Measurements from ENCODE around the gene RELN. TPM values are rescaled to one million over a fixed set of nuclear protein-coding genes. Genes with fewer than 3 reads are reported as not detected.

The RELN gene
- total RNA-seq, 1 experiment from 2014 or later: 0.48 TPM

DNA sequence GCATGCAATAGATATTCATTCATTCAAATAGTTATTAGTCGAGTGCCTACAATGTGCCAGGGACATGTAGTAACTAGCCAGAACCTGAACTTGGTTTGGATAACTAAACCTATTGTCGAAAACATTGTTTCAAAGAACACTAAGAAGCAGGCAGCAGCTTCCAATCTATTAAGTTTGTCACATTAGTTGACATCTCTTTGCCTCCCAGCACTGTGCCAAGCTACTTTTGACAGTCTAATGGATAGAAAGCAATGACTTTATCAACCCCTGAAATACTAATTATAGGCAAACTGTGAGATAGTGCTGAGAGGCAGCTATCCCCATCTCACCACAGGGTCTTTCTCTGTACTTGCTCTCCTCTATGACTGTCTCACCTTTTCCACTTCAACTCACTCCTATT is 22.4 kb upstream of the RELN start:
- Histone ChIP-seq H3K4me3 (no peak overlapping the region), H3F3A (ENCODE audit: insufficient read depth, low read depth) (no peaks in the 10 kb centered on the region), H2AFZ (no peak overlapping the region), H3K36me3 (ENCODE audit: low read depth) (no peaks in the 10 kb centered on the region), H3K27ac (no peak overlapping the region), H3K4me2 (no peak overlapping the region), H4K20me1 (ENCODE audit: insufficient read depth) (no peaks in the 10 kb centered on the region), H3K9me3 (ENCODE audit: insufficient read depth, low read depth) (no peaks in the 10 kb centered on the region), H3K4me1 (replicated peaks; ENCODE audit: insufficient read depth) (no peaks in the 10 kb centered on the region), H3K9me2 (ENCODE audit: insufficient read depth) (no peaks in the 10 kb centered on the region), H3K79me2 (ENCODE audit: low read depth) (no peaks in the 10 kb centered on the region), H3K27me3 (ENCODE audit: insufficient read depth, low read depth) (no peaks in the 10 kb centered on the region)
- CTCF ChIA-PET: no interaction called here
- intact Hi-C loops (cut with micrococcal nuclease; ENCODE audit: unreplicated experiment): no loop called here
- no TSS peak for BruUV-seq (replicated peaks)
- TF ChIP-seq, protein P1, sequence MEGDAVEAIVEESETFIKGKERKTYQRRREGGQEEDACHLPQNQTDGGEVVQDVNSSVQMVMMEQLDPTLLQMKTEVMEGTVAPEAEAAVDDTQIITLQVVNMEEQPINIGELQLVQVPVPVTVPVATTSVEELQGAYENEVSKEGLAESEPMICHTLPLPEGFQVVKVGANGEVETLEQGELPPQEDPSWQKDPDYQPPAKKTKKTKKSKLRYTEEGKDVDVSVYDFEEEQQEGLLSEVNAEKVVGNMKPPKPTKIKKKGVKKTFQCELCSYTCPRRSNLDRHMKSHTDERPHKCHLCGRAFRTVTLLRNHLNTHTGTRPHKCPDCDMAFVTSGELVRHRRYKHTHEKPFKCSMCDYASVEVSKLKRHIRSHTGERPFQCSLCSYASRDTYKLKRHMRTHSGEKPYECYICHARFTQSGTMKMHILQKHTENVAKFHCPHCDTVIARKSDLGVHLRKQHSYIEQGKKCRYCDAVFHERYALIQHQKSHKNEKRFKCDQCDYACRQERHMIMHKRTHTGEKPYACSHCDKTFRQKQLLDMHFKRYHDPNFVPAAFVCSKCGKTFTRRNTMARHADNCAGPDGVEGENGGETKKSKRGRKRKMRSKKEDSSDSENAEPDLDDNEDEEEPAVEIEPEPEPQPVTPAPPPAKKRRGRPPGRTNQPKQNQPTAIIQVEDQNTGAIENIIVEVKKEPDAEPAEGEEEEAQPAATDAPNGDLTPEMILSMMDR (conservative IDR thresholded peaks at IDR 0.05): no peak
- no peak for TF ChIP-seq EZH2 (IDR thresholded peaks at IDR 0.05; ENCODE audit: low read depth)
- POLR2A ChIA-PET (ENCODE audit: unreplicated experiment): no interaction called here
- DNase-seq: no peak

DNA sequence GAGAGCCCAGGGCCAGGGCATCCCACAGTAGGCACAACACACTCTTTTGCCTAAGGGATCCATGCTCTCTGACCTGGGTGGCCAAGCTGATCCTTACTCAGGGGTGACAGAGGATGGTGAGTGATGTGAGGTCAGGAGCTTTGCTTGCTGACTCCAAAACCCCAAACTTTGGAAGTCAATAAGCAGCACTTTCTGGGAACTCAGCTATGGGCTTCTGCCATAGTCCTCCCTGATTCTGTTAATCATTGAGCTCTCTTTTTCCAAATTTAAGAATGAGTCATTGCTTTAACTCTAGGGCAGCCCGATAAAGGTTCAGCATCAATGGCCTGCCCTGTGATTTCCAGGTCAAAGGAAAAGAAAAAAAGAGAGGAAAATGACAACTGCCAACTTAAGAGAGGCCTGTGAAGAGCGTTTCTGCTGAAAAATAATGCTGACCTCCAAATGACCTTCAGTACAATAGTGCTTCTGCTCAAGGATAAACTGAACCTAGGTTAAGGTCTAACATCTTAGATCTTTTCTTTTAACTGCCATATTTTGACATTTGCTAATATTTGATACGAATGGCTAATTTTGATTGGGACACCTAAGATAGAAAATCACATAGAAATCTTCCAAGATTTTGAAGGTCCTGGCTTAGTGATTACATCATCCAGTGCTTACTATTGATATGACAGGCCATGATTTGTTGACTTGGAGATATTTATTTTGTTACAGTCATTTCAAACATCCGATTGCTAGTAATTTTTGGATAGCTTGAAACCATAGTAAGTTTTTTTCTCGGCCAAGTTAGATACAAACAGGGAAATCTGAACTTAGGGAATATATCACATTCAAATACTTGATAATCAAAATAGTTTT is 20.8 kb upstream of the RELN start:
- BruUV-seq (replicated peaks): no TSS peak
- Histone ChIP-seq H3K27ac (no peak overlapping the region), H3K4me3 (no peak overlapping the region), H3K9me3 (ENCODE audit: insufficient read depth, low read depth) (no peaks in the 10 kb centered on the region), H3F3A (ENCODE audit: insufficient read depth, low read depth) (no peaks in the 10 kb centered on the region), H3K9me2 (ENCODE audit: insufficient read depth) (no peaks in the 10 kb centered on the region), H3K4me1 (replicated peaks; ENCODE audit: insufficient read depth) (no peaks in the 10 kb centered on the region), H3K27me3 (ENCODE audit: insufficient read depth, low read depth) (no peaks in the 10 kb centered on the region), H4K20me1 (ENCODE audit: insufficient read depth) (no peaks in the 10 kb centered on the region), H2AFZ (no peak overlapping the region), H3K36me3 (ENCODE audit: low read depth) (no peaks in the 10 kb centered on the region), H3K79me2 (ENCODE audit: low read depth) (no peaks in the 10 kb centered on the region), H3K4me2 (no peak overlapping the region)
- TF ChIP-seq, protein P1 (conservative IDR thresholded peaks at IDR 0.05): no peak
- TF ChIP-seq EZH2 (IDR thresholded peaks at IDR 0.05; ENCODE audit: low read depth): no peak
- ChIA-PET CTCF (no interaction called here), POLR2A (ENCODE audit: unreplicated experiment) (no interaction called here)
- intact Hi-C loops (cut with micrococcal nuclease; ENCODE audit: unreplicated experiment): no loop called here
- no peak for DNase-seq

DNA sequence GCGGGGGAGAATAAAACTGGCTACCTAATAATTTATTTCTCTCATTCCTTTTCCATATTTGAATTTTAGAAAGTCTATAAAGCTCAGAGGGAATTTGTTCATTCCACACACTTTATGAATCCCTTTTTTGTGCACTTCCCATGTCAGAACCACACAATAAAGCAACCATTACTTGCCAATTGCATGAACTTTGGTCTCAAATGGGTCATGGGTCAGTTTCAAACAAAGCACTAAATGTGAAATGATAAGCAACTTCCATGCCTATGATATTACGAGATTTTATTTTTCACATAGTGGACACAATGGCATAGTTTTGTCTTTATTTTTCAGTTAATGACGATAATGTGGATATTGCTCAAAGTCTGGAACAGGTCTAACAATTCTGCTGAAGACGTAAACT is 18.6 kb upstream of the RELN start:
- Histone ChIP-seq H3K27me3 (ENCODE audit: insufficient read depth, low read depth) (no peaks in the 10 kb centered on the region), H3K9me3 (ENCODE audit: insufficient read depth, low read depth) (no peaks in the 10 kb centered on the region), H3K4me3 (no peak overlapping the region), H3K4me2 (no peak overlapping the region), H4K20me1 (ENCODE audit: insufficient read depth) (no peaks in the 10 kb centered on the region), H3F3A (ENCODE audit: insufficient read depth, low read depth) (no peaks in the 10 kb centered on the region), H3K4me1 (replicated peaks; ENCODE audit: insufficient read depth) (no peaks in the 10 kb centered on the region), H2AFZ (no peak overlapping the region), H3K36me3 (ENCODE audit: low read depth) (no peaks in the 10 kb centered on the region), H3K79me2 (ENCODE audit: low read depth) (no peaks in the 10 kb centered on the region), H3K9me2 (ENCODE audit: insufficient read depth) (no peaks in the 10 kb centered on the region), H3K27ac (no peak overlapping the region)
- no peak for TF ChIP-seq EZH2 (IDR thresholded peaks at IDR 0.05; ENCODE audit: low read depth)
- no TSS peak for BruUV-seq (replicated peaks)
- no peak for DNase-seq
- ChIA-PET POLR2A (ENCODE audit: unreplicated experiment) (no interaction called here), CTCF (no interaction called here)
- intact Hi-C loops (cut with micrococcal nuclease; ENCODE audit: unreplicated experiment): no loop called here
